GM12872 (cell line): ENCODE results near the gene DNAAF5.

Experiments
- TF ChIP-seq, protein P1 (sequence below): IDR thresholded peaks from 3 replicates; pipeline ENCODE4 v1.5.1; 2011; ENCODE audit warnings: low read depth, mild to moderate bottlenecking, low read length, moderate library complexity; ENCODE audit not compliant: insufficient read depth

DNAAF5 gene

DNA sequence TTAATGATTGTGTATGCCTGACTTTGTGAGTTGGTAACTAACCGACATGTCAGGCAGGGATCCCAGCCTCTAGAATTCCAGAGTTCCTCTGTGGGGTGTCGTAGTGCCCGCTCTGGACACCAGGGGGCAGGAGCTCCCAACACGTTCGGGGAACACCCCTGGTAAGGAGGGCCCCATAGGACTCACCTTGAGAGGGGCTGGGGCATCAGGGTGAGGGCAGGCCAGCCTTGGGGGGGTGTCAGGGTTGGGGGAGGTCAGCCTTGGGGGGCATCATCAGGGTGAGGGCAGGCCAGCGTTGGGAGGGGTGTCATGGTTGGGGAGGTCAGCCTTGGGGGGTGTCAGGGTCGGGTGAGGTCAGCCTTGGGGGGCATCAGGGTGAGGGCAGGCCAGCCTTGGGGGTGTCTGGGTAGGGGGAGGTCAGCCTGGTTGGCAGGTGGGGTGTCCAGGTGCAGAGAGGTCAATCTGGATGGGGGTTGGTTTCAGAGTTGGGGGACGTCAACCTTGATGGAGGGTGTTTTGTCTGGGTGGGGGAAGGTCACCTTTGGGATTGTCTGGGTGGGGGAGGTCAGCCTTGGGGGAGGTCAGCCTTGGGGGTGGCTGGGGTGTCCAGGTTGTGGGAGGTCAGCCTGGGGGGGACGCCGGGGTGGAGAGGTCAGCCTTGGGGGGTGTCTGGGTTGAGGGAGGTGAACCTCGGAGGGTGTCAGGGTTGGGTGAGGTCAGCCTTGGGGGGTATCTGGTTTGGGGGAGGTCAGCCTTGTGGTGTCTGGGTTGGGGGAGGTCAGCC is 60.2 kb downstream of the DNAAF5 start:
- TF ChIP-seq, protein P1, sequence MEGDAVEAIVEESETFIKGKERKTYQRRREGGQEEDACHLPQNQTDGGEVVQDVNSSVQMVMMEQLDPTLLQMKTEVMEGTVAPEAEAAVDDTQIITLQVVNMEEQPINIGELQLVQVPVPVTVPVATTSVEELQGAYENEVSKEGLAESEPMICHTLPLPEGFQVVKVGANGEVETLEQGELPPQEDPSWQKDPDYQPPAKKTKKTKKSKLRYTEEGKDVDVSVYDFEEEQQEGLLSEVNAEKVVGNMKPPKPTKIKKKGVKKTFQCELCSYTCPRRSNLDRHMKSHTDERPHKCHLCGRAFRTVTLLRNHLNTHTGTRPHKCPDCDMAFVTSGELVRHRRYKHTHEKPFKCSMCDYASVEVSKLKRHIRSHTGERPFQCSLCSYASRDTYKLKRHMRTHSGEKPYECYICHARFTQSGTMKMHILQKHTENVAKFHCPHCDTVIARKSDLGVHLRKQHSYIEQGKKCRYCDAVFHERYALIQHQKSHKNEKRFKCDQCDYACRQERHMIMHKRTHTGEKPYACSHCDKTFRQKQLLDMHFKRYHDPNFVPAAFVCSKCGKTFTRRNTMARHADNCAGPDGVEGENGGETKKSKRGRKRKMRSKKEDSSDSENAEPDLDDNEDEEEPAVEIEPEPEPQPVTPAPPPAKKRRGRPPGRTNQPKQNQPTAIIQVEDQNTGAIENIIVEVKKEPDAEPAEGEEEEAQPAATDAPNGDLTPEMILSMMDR = peak; percentile 90

DNA sequence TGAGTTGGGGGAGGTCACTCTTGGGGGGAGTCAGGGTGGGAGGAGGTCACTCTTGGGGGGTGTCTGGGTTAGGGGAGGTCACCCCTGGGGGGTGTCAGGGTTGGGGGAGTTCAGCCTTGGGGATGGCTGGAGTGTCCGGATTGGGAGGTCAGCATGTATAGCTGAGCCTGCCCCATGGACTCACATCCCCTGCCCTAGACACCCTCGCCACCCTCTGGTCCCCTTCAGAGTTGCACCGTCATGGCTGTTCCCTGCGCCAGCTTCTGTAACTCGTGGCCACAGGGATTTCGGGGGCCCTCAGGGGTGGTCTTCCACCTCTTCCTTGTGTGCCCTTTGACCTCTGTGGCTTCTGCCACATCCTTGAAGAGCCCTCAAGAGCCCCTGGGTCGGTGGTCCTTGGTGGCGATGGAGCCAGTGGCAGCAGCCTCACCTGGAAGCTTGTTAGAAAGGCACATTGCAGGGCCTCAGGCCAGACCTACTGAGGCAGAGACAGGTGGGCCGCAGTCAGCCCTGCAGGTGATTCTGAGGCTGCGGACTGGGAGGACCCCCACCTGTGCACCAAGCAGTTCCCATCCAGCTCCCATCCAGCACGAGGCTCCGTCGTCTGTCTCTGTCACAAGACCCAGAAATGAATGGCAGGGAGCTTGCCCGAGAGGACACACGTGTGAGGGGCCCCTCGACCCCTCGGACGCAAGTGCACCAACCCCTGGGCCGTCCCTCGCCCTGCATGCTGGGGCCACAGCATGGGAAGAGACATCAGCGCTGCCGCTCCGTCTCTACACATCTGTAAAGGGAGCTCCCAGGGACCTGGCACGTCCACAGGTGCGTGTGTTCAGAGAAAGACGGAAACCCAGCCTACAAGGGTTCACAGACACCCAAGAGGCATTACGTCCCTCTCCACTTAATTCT is 61.1 kb downstream of the DNAAF5 start:
- TF ChIP-seq, protein P1 = no peak

DNA sequence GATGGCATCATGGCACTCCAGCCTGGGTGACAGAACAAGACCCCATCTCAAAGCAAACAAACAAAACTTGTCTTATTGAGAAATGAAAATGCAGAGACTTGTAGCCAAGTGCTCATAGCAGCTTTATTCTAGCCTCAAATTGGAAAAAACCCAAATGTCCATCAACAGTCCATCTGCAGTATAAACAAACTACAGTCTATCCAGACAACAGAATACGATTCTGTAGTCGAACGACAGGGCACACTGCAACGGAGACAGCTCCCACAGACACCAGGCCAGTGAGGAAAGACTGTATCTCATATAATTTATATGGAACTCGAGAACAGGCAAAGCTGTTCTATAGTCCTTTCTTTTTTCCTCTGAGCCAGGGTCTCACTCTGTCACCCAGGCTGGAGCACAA is 65.0 kb downstream of the DNAAF5 start:
- TF ChIP-seq, protein P1 = no peak

DNA sequence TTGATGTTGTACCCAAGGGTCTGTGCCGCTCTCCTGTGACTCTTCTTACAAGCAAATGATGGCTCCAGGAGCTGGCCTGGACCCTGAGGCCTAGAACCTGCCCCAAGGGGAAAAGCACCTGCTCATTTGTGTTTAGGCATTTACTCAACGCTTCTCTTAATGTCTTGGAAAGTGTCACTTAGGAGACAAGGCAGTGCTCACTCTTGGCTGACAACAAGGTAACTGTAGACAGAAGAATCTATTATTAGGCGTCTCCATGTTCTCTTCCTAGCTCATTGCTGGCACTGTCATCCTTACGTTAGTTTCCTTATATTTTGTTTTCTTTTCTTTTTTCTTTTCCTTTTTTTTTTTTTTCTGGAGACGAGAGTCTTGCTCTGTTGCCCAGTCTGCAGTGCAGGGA is 67.7 kb downstream of the DNAAF5 start:
- TF ChIP-seq, protein P1 = no peak

DNA sequence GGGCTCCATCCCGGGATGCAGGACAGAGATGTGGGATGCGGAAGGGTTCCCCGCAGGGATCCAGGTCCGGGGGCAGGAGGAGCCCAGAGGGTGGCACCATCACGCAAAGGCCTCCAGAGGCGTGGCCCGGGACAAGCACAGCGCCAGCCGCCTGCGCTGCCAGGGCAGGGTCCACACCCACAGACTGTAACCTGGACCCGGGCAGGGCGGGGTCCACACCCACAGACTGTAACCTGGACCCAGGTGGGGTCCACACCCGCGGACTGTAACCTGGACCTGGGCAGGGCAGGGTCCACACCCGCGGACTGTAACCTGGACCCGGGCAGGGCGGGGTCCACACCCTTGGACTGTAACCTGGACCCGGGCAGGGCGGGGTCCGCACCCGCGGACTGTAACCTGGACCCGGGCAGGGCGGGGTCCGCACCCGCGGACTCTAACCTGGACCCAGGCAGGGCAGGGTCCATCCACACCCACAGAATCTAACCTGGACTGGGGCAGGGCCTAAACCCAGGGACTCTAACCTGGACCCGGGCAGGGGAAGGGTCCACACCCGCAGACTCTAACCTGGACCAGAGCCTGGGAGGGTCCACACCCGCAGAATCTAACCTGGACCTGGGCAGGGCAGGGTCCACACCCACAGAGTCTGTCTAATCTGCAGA is 68.3 kb downstream of the DNAAF5 start:
- TF ChIP-seq, protein P1 = no peak

DNA sequence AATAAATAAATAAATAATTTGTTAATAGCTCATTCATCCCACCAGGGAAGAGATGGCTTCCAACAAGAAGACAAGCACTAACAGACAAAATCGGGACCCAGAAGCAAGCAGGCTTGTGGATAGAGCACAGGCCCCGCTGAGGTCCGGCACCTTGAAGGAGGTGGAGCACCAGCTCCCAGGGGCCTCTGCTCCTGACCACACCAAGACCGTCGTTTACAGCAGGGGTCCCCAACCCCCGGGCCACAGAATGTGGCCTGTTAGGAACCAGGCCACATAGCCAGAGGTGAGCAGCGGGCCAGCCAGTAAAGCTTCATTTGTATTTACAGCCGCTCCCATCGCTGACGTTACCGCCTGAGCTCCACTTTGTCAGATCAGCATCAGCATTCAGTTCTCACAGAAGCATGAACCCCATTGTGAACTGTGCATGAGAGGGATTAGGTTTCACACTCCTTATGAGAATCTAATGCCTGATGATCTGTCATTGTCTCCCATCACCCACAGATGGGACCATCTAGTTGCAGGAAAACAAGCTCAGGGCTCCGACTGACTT is 72.5 kb downstream of the DNAAF5 start:
- TF ChIP-seq, protein P1 = no peak

DNA sequence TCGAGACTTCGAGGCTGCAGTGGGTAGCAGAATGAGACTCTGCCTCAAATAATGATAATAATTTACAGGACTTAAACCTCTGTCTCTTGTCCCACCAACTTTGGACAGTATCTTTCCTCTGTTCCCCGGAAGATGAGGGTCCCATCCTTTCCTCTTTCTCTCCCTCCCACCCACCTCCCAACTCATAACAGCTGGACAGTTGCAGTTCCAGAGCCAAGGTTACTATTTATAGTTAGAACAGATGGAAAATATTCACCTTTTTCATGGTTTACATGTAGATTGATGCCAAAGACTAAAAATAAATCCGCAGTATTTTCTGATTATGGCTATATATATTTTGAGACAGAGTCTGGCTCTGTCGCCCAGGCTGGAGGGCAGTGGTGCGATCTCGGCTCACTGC is 74.2 kb downstream of the DNAAF5 start:
- TF ChIP-seq, protein P1 = no peak
